HCT116 (cell line): ENCODE measurements around the gene SYNE3. TPM values are rescaled to one million over a fixed set of nuclear protein-coding genes. Genes with fewer than 3 reads are reported as not detected.

Source experiments
- ATAC-seq: fragments of 200-7000 bp; cut with Tn5 transposase; 2 replicates; pipeline ENCODE4 v1.9.1; 2020; ENCODE audit warnings: mild to moderate bottlenecking, moderate library complexity
- BruUV-seq: library from RNA; stranded (reverse); fragments of 400-500 nt; replicated peaks from 2 replicates; lab custom pipeline; 2021; lab: Mats Ljungman, UMichigan
- CTCF ChIA-PET: fragments of 300-600 bp; sonication (Branson Sonifier 250); formaldehyde crosslinking; loops from one replicate; lab custom pipeline; 2021; ENCODE audit warnings: antibody characterized with exemption; lab: Charles Lee
- POLR2A ChIA-PET: fragments of 300-600, 350-600 bp; sonication (Branson Sonifier 250); formaldehyde crosslinking; loops from one replicate; lab custom pipeline; 2021; ENCODE audit warnings: antibody characterized with exemption; lab: Charles Lee
- RAD21 ChIA-PET, 2 experiments: fragments of 300-600 bp; sonication (Branson Sonifier 250); formaldehyde crosslinking; loops; one replicate each; lab custom pipeline; 2023; ENCODE audit warnings: low total read pairs in 2 of 2; ENCODE audit not compliant: uncharacterized antibody in 2 of 2, unreplicated experiment in 2 of 2, low non-redundant PET in 1 of 2; lab: Charles Lee
- DNase-seq: peaks from one replicate; pipeline ENCODE4 v3.0.0-alpha.2; 2010; ENCODE audit warnings: low read depth, low spot score
- H2AFZ ChIP-seq: fragments of 200-600 bp; shearing (Covaris generic), sonication (generic); 2 replicates; pipeline ENCODE4 v1.6.1; 2017; ENCODE audit warnings: low read depth, mixed run types, mixed read lengths, antibody characterized with exemption, low read length; ENCODE audit not compliant: poor library complexity, severe bottlenecking
- H3K27ac ChIP-seq: 2 replicates; pipeline ENCODE4 v1.5.1; 2012; ENCODE audit warnings: low read depth, low read length
- H3K27me3 ChIP-seq: fragments of 200-600 bp; sonication (generic); 2 replicates; pipeline ENCODE4 v1.6.1; 2016; ENCODE audit warnings: mixed run types, low read length, mixed read lengths; ENCODE audit not compliant: insufficient read depth
- H3K36me3 ChIP-seq, 2 experiments: fragments of 200-500 bp in 1 of 2; fragments of 200-600 bp in 1 of 2; sonication (Bioruptor generic) in 1 of 2; sonication (generic) in 1 of 2; 2 replicates each; pipeline versions ENCODE4 v1.5.1 to v1.6.1; 2014 to 2016; ENCODE audit warnings: low read length in 2 of 2, inconsistent platforms in 1 of 2, mixed read lengths in 1 of 2, mixed run types in 1 of 2; ENCODE audit not compliant: insufficient read depth in 2 of 2, control insufficient read depth in 1 of 2
- H3K4me1 ChIP-seq, 2 experiments: fragments of 200-600 bp in 1 of 2; sonication (generic) in 1 of 2; 2 replicates each; pipeline versions ENCODE4 v1.5.1 to v1.6.1; 2012 to 2017; ENCODE audit warnings: low read length in 2 of 2, inconsistent platforms in 1 of 2, mild to moderate bottlenecking in 1 of 2, mixed read lengths in 1 of 2, mixed run types in 1 of 2, moderate library complexity in 1 of 2; ENCODE audit not compliant: insufficient read depth in 2 of 2, control insufficient read depth in 1 of 2
- H3K4me2 ChIP-seq: fragments of 200-600 bp; sonication (generic); 2 replicates; pipeline ENCODE4 v1.6.1; 2017; ENCODE audit warnings: mixed run types, low read length, mixed read lengths
- H3K4me3 ChIP-seq, 2 experiments: fragments of 200-600 bp in 1 of 2; sonication (generic) in 1 of 2; replicated peaks in 1 of 2; 2 replicates each; pipeline ENCODE4 v1.5.1; 2011 to 2016; ENCODE audit warnings: low read length in 2 of 2, control low read depth in 1 of 2, low read depth in 1 of 2, mild to moderate bottlenecking in 1 of 2, mixed read lengths in 1 of 2, mixed run types in 1 of 2
- H3K79me2 ChIP-seq: fragments of 200-600 bp; sonication (generic); 2 replicates; pipeline ENCODE4 v1.6.1; 2017; ENCODE audit warnings: mild to moderate bottlenecking, mixed run types, low read length, moderate library complexity, mixed read lengths; ENCODE audit not compliant: insufficient read depth
- H3K9ac ChIP-seq: fragments of 200-600 bp; sonication (generic); 2 replicates; pipeline ENCODE4 v1.6.1; 2016; ENCODE audit warnings: low read length, mixed read lengths
- H3K9me2 ChIP-seq: fragments of 200-600 bp; sonication (generic), shearing (Covaris generic); 2 replicates; pipeline ENCODE4 v1.6.1; 2017; ENCODE audit warnings: mixed run types, mild to moderate bottlenecking, moderate library complexity; ENCODE audit not compliant: insufficient read depth
- H3K9me3 ChIP-seq, 2 experiments: fragments of 200-500 bp in 1 of 2; fragments of 200-600 bp in 1 of 2; sonication (Bioruptor generic) in 1 of 2; sonication (generic) in 1 of 2; 2 replicates each; pipeline ENCODE4 v1.6.1; 2014 to 2017; ENCODE audit warnings: low read length in 2 of 2, mixed read lengths in 2 of 2, inconsistent platforms in 1 of 2, low read depth in 1 of 2, mild to moderate bottlenecking in 1 of 2, mixed run types in 1 of 2, moderate library complexity in 1 of 2; ENCODE audit not compliant: control insufficient read depth in 1 of 2, insufficient read depth in 1 of 2
- H4K20me1 ChIP-seq: fragments of 200-600 bp; sonication (generic), shearing (Covaris generic); 2 replicates; pipeline ENCODE4 v1.6.1; 2017; ENCODE audit warnings: mixed run types, mild to moderate bottlenecking, moderate library complexity; ENCODE audit not compliant: insufficient read depth
- CBX3 ChIP-seq: IDR thresholded peaks from 2 replicates; pipeline ENCODE4 v1.6.1; 2012; ENCODE audit warnings: low read depth
- CEBPB ChIP-seq: IDR thresholded peaks from 2 replicates; pipeline ENCODE4 v1.6.1; 2012; ENCODE audit warnings: low read depth
- CTCF ChIP-seq, 3 experiments: fragments of 200-600 bp in 1 of 3; sonication (generic) in 1 of 3; IDR thresholded peaks in 2 of 3; conservative IDR thresholded peaks in 1 of 3; 2 replicates each; pipeline ENCODE4 v1.5.1; 2012 to 2017; ENCODE audit warnings: low read depth in 2 of 3, low read length in 2 of 3, antibody characterized with exemption in 1 of 3, borderline replicate concordance in 1 of 3, control low read depth in 1 of 3, mild to moderate bottlenecking in 1 of 3, mixed read lengths in 1 of 3, mixed run types in 1 of 3, moderate library complexity in 1 of 3; ENCODE audit not compliant: insufficient read depth in 1 of 3
- ELF1 ChIP-seq: IDR thresholded peaks from 2 replicates; pipeline ENCODE4 v1.6.1; 2012; ENCODE audit warnings: low read depth, borderline replicate concordance
- EZH2 ChIP-seq: fragments of 200-600 bp; sonication (generic); IDR thresholded peaks from 2 replicates; pipeline ENCODE4 v1.6.1; 2017; ENCODE audit warnings: antibody characterized with exemption, mixed run types
- EZH2phosphoT487 ChIP-seq: fragments of 200-600 bp; IDR thresholded peaks from 2 replicates; pipeline ENCODE4 v1.6.1; 2018; ENCODE audit warnings: antibody characterized with exemption, borderline replicate concordance
- FOSL1 ChIP-seq: IDR thresholded peaks from 2 replicates; pipeline ENCODE4 v1.6.1; 2012; ENCODE audit warnings: low read depth
- JUND ChIP-seq: IDR thresholded peaks from 2 replicates; pipeline ENCODE4 v1.6.1; 2012
- POLR2A ChIP-seq: IDR thresholded peaks from 2 replicates; pipeline ENCODE4 v1.7.0; 2011; ENCODE audit warnings: borderline replicate concordance; ENCODE audit not compliant: insufficient read depth, insufficient read length; ENCODE audit errors: extremely low read depth
- POLR2AphosphoS5 ChIP-seq: IDR thresholded peaks from 2 replicates; pipeline ENCODE4 v1.6.1; 2011; ENCODE audit warnings: mild to moderate bottlenecking, low read depth, low read length, moderate library complexity
- RAD21 ChIP-seq: IDR thresholded peaks from 2 replicates; pipeline ENCODE4 v1.6.1; 2012; ENCODE audit warnings: low read depth, mild to moderate bottlenecking
- REST ChIP-seq: IDR thresholded peaks from 2 replicates; pipeline ENCODE4 v1.6.1; 2012; ENCODE audit warnings: low read depth
- SIN3A ChIP-seq: IDR thresholded peaks from 2 replicates; pipeline ENCODE4 v1.6.1; 2012; ENCODE audit warnings: low read depth
- SRF ChIP-seq: IDR thresholded peaks from 2 replicates; pipeline ENCODE4 v1.6.1; 2012; ENCODE audit warnings: low read depth
- TCF7L2 ChIP-seq: IDR thresholded peaks from 2 replicates; pipeline ENCODE4 v1.7.0; 2011; ENCODE audit warnings: borderline replicate concordance, inconsistent platforms; ENCODE audit not compliant: insufficient read depth, insufficient read length; ENCODE audit errors: extremely low read depth
- YY1 ChIP-seq: IDR thresholded peaks from 2 replicates; pipeline ENCODE4 v1.6.1; 2011; ENCODE audit warnings: low read length, low read depth, moderate library complexity, mild to moderate bottlenecking; ENCODE audit not compliant: insufficient replicate concordance; ENCODE audit errors: extremely low read depth
- intact Hi-C: fragments of 100-400 bp; cut with micrococcal nuclease; formaldehyde crosslinking; loops from 2 replicates; pipeline ENCODE4 v1.10.0; 2022
- total RNA-seq: library from RNA; stranded (reverse); gene quantifications from one replicate; pipeline ENCODE4 v1.2.1, GENCODE V29; 2021; ENCODE audit not compliant: unreplicated experiment
- TF ChIP-seq, protein P1 (sequence below): IDR thresholded peaks from 2 replicates; pipeline ENCODE4 v1.6.1; 2012
- TF ChIP-seq, protein P2 (sequence below): IDR thresholded peaks from 2 replicates; pipeline ENCODE4 v1.6.1; 2011; ENCODE audit warnings: mild to moderate bottlenecking, low read length, moderate library complexity; ENCODE audit not compliant: insufficient replicate concordance; ENCODE audit errors: extremely low read depth
- TF ChIP-seq, protein P3 (sequence below): IDR thresholded peaks from 2 replicates; pipeline ENCODE4 v1.6.1; 2012

The SYNE3 gene
- total RNA-seq, 1 experiment from 2014 or later: 3.6 TPM

DNA sequence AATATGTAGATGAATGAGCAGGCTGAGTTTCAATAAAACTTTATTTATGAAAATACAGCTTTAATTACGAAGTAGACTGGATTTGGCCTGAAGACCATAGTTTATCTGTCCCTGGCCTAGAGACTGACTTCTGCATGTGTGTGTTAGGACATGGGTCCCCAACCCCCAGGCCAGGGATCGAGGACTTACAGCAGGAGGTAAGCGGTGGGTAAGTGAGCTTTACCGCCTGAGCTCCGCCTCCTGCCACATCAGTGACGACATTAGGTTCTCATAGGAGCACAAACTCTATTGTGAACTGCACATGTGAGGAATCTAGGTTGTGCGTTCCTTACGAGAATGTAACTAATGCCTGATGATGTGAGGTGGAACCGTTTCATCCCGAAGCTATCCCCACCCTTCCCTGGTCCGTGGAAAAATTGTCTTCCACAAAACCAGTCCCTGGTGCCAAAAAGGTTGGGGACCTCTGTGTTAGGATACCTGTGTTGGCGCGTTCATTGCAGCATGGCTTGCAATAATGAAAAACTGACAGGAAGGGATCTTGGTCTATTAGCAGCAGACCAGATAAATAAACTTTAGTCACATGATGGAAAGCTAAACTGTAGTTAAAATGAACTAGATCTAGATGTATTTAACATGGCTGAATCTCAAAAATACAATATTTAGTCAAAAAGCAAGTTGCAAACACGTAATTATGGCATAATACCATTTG is 22.5 kb upstream of the SYNE3 start:
- Histone ChIP-seq H4K20me1 (peaks cover 12% of the 10 kb centered on the region; the same call in 1 of the 2 replicates), H3K9me2 (no peaks in the 10 kb centered on the region), H3K4me2 (no peak overlapping the region), H3K4me3 (no peak overlapping the region), H3K4me1 (peaks cover 8 to 12% of the 10 kb centered on the region in 2 experiments; a peak in 2 of 4 replicates), H2AFZ (no peak overlapping the region), H3K9me3 (no peaks in the 10 kb centered on the region), H3K9ac (no peak overlapping the region), H3K79me2 (peaks cover 91% of the 10 kb centered on the region), H3K27ac (no peak overlapping the region), H3K27me3 (no peaks in the 10 kb centered on the region), H3K36me3 (no peaks in the 10 kb centered on the region)
- POLR2A ChIA-PET: no interaction called here
- no peak for ATAC-seq
- RAD21 ChIA-PET: no interaction called here
- BruUV-seq: no TSS peak
- DNase-seq: no peak
- TF ChIP-seq EZH2 (no peak), EZH2phosphoT487 (no peak), REST (no peak), CBX3 (no peak), YY1 (no peak), SRF (no peak), FOSL1 (no peak), JUND (no peak), ELF1 (no peak), RAD21 (no peak), POLR2A (no peak), TCF7L2 (no peak), CEBPB (no peak), SIN3A (no peak), POLR2AphosphoS5 (no peak), CTCF (IDR thresholded peaks at IDR 0.05 in 2 of 3, conservative IDR thresholded peaks at IDR 0.05 in 1 of 3; ENCODE audit: borderline replicate concordance in 1 of 3, insufficient read depth in 1 of 3, low read depth in 2 of 3, low read length in 2 of 3) (no peak)
- TF ChIP-seq, protein P1, sequence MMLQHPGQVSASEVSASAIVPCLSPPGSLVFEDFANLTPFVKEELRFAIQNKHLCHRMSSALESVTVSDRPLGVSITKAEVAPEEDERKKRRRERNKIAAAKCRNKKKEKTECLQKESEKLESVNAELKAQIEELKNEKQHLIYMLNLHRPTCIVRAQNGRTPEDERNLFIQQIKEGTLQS: no peak
- TF ChIP-seq, protein P2, sequence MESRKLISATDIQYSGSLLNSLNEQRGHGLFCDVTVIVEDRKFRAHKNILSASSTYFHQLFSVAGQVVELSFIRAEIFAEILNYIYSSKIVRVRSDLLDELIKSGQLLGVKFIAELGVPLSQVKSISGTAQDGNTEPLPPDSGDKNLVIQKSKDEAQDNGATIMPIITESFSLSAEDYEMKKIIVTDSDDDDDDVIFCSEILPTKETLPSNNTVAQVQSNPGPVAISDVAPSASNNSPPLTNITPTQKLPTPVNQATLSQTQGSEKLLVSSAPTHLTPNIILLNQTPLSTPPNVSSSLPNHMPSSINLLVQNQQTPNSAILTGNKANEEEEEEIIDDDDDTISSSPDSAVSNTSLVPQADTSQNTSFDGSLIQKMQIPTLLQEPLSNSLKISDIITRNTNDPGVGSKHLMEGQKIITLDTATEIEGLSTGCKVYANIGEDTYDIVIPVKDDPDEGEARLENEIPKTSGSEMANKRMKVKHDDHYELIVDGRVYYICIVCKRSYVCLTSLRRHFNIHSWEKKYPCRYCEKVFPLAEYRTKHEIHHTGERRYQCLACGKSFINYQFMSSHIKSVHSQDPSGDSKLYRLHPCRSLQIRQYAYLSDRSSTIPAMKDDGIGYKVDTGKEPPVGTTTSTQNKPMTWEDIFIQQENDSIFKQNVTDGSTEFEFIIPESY: no peak
- TF ChIP-seq, protein P3, sequence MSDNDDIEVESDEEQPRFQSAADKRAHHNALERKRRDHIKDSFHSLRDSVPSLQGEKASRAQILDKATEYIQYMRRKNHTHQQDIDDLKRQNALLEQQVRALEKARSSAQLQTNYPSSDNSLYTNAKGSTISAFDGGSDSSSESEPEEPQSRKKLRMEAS: no peak
- intact Hi-C loops: loop anchor here (10.0 kb wide), 1 partner anchor 384 kb away; the partner anchor contains the start of gene DICER1
- CTCF ChIA-PET: interaction anchor here (1.2 kb wide), 1 partner anchor 12 kb away, joined by 5 read pairs; no protein-coding TSS in a partner anchor
